NCI-H526 (cell line): ENCODE results near the gene MYBPC2.
"Not testable (repeated sequence)": the region's sequence is repeated elsewhere in the genome, so short reads cannot be mapped to it uniquely, and the experiment has no call there.

Experiments used
- DNase-seq, 2 experiments: peaks; one replicate each; lab custom pipeline; 2025; lab: John Stamatoyannopoulos, UW

Gene MYBPC2

DNA sequence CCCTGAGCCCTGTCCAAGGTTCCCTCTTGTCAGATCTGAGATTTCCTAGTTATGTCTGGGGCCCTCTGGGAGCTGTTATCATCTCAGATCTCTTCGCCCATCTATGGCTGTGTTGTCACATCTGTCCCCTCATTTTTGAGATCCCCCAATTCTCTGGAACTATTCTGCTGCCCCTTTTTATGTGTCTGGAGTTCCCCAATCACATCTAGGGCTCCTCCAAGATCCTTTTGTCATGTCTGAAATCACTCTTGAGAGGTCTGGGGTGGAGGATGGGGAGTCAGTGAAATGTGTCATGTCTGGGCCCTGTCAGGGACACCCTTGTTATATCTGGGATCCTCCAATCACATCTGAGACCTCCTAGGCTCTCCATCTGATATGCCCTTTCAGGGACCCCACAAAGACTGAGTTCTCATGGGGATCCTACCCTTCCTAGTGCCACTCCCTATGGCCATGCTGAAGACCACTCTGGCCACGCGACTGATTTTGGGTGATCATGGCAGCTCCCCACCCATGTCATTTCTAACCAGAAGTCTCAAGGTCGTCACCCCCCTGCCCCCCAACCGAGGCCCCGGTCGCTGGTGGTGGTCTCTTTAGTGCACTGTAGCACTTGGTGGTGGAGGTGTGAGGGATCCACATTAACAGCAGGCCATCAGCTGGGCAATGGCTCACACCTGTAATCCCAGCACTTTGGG, 3.8 kb upstream of the MYBPC2 start:
- no peak for DNase-seq

DNA sequence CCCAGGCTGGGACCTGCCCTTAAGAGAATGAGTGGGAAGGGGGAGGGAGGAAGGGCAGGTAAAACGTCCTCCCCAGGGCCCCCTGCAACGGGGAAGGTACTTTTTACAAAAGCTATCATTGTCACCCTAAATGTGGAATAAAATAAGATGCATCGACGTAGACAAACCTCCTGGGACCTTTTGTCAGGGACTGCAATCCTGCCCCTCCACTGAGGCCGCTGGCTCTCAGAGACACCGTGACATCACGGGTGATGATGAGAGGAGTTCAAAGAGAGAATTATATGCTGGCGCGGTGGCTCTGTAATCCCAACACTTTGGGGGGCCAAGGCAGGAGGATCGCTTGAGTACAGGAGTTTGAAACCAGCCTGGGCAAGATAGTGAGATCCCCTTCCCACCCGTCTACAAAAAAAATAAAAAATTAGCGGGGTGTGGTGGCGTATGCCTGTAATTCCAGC, 1.8 kb upstream of the MYBPC2 start:
- DNase-seq, result peak in 1 of 2 experiments; percentile 48

GRCh38 chr19:50431343-50432220, 1.1 kb upstream of the MYBPC2 start:
- peak; percentile 37 to 90 for DNase-seq

DNA sequence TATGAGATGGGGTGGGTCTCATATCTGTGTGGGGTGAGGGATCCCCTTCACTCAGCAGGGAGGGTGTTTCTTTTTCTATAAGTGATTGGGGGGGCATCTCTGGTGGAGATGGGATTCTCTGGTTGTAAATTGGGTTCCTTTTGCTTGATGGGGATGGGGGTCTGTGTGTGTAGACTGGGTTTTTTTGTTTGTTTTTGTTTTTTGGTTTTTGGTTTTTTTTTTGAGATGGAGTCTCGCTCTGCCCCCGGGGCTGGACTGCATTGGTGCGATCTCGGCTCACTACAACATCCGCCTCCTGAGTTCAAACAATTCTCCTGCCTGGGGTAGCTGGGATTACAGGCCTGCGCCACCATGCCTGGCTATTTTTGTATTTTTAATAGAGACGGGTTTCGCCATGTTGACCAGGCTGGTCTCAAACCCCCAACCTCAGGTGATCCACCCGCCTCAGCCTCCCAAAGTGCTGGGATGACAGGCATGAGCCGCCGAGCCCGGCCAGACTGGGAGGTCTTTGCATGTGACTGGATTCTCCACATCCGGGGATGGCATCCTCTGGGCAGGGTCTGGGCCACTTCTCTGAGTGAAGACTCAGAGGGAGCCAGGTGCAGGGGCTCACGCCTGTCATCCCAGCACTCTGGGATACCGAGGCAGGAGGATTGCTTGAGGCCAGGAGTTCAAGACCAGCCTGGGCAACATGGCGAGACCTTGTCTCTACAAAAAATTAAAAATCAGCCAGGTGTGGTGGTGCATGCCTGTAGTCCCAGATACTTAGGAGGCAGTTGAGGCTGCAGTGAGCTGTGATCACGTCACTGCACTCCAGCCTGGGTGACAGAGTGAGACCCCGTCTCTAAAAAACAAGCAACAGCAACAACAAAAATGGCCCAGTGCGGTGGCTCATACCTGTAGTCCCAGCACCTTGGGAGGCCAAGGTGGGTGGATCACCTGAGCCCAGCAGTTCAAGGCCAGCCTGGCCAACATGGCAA, 799 bp downstream of the MYBPC2 start:
- DNase-seq, result no peak

DNA sequence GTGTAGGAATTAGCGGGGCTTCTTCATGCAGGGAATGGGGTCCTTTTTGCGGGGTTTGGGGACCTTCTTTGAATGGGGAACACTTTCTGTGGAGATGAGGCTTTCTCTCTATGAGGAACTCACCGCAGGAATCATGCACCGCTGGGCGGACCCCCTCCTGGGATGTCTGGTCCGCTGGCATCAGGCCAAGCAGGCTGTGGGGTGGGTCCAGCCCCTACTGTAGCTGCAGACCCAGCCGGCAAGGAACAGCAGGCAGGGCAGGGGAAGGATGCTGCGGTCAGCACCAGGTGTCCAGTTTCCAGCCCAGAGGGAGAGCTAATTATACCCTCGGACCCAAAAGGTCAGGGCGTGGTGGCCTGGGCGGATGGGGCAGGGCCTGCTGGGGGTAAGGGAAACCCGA, 1.8 kb downstream of the MYBPC2 start:
- DNase-seq, result no peak

DNA sequence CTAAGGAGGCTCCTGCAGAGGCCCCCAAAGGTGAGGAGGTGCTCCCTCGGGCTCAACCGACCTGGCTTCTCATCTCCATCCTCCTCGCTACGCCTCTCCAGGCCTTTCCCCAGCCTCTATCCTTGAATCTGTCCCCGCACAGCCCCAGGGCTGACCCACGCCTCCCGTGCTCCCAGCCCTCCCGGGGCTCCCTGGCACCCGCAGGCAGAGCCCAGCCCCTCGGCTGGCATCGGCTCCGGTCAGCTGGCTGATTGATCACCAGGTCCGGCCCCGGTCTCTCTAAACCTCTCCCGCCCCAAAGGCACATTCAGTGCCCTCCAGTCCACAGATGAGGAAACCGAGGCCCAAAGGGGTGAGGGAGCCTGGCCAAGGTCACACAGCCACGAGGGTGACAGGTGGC, 2.5 kb downstream of the MYBPC2 start:
- no peak for DNase-seq

GRCh38 chr19:50435627-50436026, 2.9 kb downstream of the MYBPC2 start:
- no peak for DNase-seq

DNA sequence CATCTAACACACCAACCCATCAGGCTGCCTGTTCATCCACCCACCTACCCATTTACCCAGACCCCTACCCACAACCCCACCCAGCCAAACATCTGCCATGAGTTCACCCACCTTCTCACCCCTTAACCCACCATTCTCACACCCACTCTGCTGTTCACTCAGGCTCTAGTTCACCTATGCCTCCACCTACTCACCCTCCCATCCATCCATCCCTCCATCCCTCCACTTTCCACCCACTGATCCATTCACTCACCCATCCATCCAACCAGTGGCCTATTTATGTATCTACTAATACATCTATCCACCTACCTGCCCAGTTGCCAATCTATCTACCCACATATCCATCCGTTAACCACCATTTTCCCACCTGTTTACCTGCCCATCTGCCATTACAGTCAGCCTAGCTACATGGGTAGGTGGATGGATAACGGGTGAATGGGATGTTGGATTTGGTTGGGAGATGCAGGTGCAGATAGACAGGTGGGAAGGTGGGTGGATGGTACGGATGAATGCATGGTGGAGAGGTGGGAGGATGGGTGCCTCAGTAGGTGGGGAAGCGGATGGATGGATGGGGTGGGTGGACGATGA, 5.3 kb downstream of the MYBPC2 start:
- no peak for DNase-seq

DNA sequence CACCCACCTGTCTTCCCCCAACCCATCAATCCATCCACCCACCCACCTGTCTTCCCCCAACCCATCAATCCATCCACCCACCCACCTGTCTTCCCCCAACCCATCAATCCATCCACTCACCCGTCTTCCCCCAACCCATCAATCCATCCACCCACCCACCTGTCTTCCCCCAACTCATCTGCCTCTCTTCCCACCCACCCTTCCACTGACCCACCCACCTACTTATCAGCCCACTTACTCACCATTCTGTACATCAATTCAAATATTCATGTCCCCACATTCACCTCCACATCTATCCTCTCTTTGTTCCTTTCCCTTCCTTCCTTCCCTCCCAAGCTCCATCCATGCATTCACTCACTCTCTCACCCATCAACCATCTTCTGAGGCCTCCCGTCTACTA, 6.4 kb downstream of the MYBPC2 start:
- not testable (repeated sequence) for DNase-seq

DNA sequence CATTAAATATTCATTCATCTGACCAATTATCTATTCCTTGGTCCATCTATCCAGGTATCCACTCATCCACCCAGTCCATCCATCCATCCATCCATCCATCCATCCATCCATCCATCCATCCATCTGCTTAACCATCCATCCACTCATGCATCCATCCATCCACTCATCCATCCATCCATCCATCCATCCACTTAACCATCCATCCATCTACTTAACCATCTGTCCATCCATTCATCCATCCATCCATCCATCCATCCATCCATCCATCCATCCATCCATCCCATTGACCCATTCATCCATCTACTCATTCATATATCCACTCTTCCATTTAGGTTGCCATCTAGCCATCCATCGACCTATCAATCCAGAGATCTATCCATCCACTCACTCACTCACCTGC, 11.4 kb downstream of the MYBPC2 start:
- no peak for DNase-seq

- DNase-seq, result no peak
Observed at GRCh38 chr19:50447053-50447452, 14.4 kb downstream of the MYBPC2 start.

DNA sequence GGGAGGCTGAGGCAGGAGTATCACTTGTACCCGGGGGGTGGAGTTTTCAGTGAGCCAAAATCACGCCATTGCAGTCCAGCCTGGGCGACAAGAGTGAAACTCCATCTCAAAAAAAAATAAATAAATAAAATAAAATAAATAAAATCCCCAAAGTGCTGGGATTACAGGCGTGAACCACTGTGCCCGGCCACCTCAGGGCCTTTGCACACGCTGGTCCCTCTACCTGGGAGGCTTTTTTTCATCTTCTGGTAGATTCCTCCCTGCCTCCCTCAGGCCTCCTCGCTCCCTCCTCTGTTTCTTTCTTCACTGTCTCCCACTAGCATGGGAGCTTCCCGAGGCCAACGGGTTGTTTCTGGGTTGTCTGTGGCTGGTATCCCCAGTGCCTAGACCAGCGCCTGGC, 15.1 kb downstream of the MYBPC2 start:
- DNase-seq, result no peak

DNA sequence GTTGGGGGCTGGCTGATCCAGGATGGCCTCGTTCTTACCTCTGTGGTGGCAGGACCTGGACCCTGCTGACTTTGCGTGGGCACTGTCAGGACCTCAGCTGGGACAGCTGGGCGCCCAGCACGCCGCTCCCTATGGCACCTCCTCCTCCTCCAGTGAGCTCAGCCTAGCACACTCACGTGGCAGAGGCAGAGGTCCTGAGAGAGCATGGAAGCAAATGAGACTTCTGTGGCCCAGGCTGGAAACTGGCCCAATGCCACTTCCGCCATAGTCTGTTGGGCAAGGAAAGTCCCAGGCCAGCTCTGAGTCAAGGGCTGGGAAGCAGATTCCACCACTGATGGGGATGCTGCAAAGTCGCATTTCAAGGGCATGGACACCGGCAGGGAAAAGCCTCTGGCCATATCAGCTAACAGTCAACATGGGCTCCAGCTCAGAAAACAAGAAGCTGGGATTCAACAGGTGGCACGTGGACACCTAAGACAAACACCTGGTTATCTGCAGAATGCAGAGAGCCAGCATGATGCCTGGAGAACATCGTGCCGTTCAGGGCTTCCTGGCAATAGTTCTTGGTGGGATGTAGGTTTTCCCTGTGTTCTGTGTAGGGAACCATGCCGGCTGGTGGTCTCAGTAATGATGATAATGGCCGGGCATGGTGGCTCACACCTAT, 16.7 kb downstream of the MYBPC2 start:
- peak in 1 of 2 experiments; percentile 20 for DNase-seq

DNA sequence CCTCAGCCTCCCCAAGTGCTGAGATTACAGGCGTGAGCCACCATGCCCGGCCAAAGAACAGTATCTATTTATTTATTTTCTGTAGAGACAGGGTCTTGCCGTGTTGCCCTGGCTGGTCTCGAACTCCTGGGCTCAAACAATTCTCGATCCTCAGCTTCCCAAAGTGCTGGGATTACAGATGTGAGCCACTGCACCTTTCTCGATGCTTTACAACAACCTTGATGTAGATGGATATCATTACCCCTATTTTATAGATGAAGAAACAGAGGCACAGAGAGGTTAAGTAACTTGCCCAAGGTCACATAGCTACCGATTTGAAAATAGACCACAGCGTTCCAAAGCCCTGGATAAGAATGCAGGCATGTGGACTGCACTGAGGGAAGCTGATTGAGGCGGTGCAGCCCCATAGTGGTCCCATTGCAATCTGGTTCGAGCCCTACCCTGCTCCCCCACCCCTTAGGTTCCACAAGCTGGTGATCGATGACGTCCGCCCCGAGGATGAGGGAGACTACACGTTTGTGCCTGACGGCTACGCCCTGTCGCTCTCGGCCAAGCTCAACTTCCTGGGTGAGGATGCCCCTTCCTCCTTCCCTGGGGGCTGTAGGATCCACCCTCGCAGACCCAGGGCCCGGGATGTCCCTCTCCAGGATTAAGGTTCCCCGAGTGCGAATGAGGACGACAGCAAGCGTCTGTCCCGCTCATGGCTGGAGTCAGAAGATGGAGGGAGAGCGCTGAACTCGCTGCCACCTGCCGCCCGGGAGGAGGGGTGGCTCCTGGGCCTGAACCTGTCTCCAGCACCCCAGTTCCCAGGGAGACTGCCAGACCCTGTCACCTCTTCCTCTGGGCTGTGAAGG, 17.9 kb downstream of the MYBPC2 start:
- no peak for DNase-seq

- DNase-seq, result no peak
Observed at GRCh38 chr19:50451223-50451534, 18.5 kb downstream of the MYBPC2 start.

GRCh38 chr19:50453243-50453642, 20.6 kb downstream of the MYBPC2 start:
- no peak for DNase-seq

- no peak for DNase-seq
Observed at GRCh38 chr19:50455992-50456391, 23.3 kb downstream of the MYBPC2 start.

GRCh38 chr19:50457300-50457699, 24.6 kb downstream of the MYBPC2 start:
- no peak for DNase-seq

GRCh38 chr19:50458396-50459066, 25.8 kb downstream of the MYBPC2 start:
- peak in 1 of 2 experiments; percentile 23 for DNase-seq

- DNase-seq, result no peak
Observed at GRCh38 chr19:50459067-50459456, 26.4 kb downstream of the MYBPC2 start.
